Measurements from ENCODE around the gene RABIF. TPM values are rescaled to one million over a fixed set of nuclear protein-coding genes. Genes with fewer than 3 reads are reported as not detected.

RABIF gene

Small RNA genes within 50 kb of the gene (small RNA-seq; reads per million reads assigned to genes)
- gene RF00019, result not detected

Data from skeletal muscle satellite cell (primary cell).